Kidney (tissue), 14 donors: ENCODE data around the gene CDK1. TPM values are rescaled to one million over a fixed set of nuclear protein-coding genes. Genes with fewer than 3 reads are reported as not detected.

ENCODE experiments used
- DNase-seq, 5 donors: peaks; one replicate each; pipeline ENCODE4 v3.0.0-alpha.2; 2013 to 2020
- FAIRE-seq: peaks from 2 replicates; lab custom pipeline; 2012; peaks lifted over from hg19 to GRCh38; lab: Jason Lieb, UNC
- H3K27ac ChIP-seq, 2 donors: one replicate each; pipeline ENCODE4 v1.7.0; 2013; ENCODE audit warnings: low read depth in 2 of 2, low read length in 2 of 2, inconsistent platforms in 1 of 2
- H3K27me3 ChIP-seq: one replicate; pipeline ENCODE4 v1.7.1; 2013; ENCODE audit warnings: low read length, inconsistent platforms; ENCODE audit not compliant: control insufficient read depth, insufficient read depth
- H3K36me3 ChIP-seq, 3 donors: one replicate each; pipeline versions ENCODE4 v1.7.0 to v1.7.1; 2013; ENCODE audit warnings: low read length in 3 of 3, control low read depth in 1 of 3, inconsistent platforms in 1 of 3; ENCODE audit not compliant: insufficient read depth in 3 of 3, control insufficient read depth in 2 of 3
- H3K4me1 ChIP-seq, 3 donors: one replicate each; pipeline versions ENCODE4 v1.7.0 to v1.7.1; 2013; ENCODE audit warnings: low read length in 3 of 3, inconsistent platforms in 1 of 3, low read depth in 1 of 3; ENCODE audit not compliant: control insufficient read depth in 2 of 3, insufficient read depth in 2 of 3
- H3K4me3 ChIP-seq, 3 donors: one replicate each; pipeline versions ENCODE4 v1.7.0 to v1.8.1; 2013; ENCODE audit warnings: low read length in 3 of 3, control low read depth in 1 of 3, inconsistent platforms in 1 of 3
- H3K9ac ChIP-seq, 3 donors: one replicate each; pipeline versions ENCODE4 v1.7.0 to v1.7.1; 2013; ENCODE audit warnings: low read length in 3 of 3, control low read depth in 1 of 3, inconsistent platforms in 1 of 3
- H3K9me3 ChIP-seq, 3 donors: one replicate each; pipeline versions ENCODE4 v1.7.0 to v1.7.1; 2013; ENCODE audit warnings: low read length in 3 of 3, control low read depth in 1 of 3, inconsistent platforms in 1 of 3; ENCODE audit not compliant: control insufficient read depth in 2 of 3, insufficient read depth in 1 of 3
- CTCF ChIP-seq: IDR thresholded peaks from 3 replicates; pipeline ENCODE4 v1.5.1; 2012; ENCODE audit warnings: mild to moderate bottlenecking, moderate library complexity, borderline replicate concordance; ENCODE audit not compliant: insufficient read depth; ENCODE audit errors: extremely low read depth
- intact Hi-C: fragments of 100-400 bp; cut with DNase I; formaldehyde crosslinking; loops from one replicate; pipeline ENCODE4 v1.11.1; 2022
- polyA plus RNA-seq: library from polyadenylated mRNA; stranded (reverse); fragments of 350-450 nt; fragmentation: Illumina TruSeq; extraction: RNeasy Lipid Tissue Mini Kit (QIAGEN cat#74804); gene quantifications from one replicate; pipeline ENCODE4 v1.2.3, GENCODE V29; 2014; ENCODE audit warnings: low read depth, low replicate concordance; ENCODE audit not compliant: insufficient read depth
- total RNA-seq: library from RNA; stranded (reverse); fragmentation: NEBNext Ultra II Directional; extraction: Animal tissue kit (Norgen Biotek cat#: 25700); gene quantifications from one replicate; pipeline ENCODE4 v1.2.1, GENCODE V29; 2021
- donor health status: control.
- donor health status: control.
- donor health status: control.
- donor health status: control.
- donor health status: control.
- donor health status: DM: yes; HTN: yes; CAD: no.
- donor health status: Normal renal cell carcinoma (clear cell type).

The CDK1 gene
- total and polyA plus RNA-seq, 2 donors from 2014 or later: 3.1 to 3.3 TPM

GRCh38 chr10:60822809-60823208 lies 44.5 kb downstream of the CDK1 start:
- no peak overlapping the region for H3K4me3 ChIP-seq
- FAIRE-seq (no peak), DNase-seq (peak in 1 of 5 donors; percentile 41)
- no peaks in the 10 kb centered on the region for H3K27me3 ChIP-seq
- no peak for TF ChIP-seq CTCF
- H3K9ac ChIP-seq: no peak overlapping the region
- intact Hi-C loops: loop anchor here (10.0 kb wide), 2 partner anchors 142 to 462 kb away; no protein-coding TSS in a partner anchor
- no peaks in the 10 kb centered on the region for H3K9me3 ChIP-seq
- peaks cover 2 to 11% (median 8%) of the 10 kb centered on the region in 3 donors for H3K4me1 ChIP-seq
- H3K36me3 ChIP-seq: no peaks in the 10 kb centered on the region
- peak overlapping the region in 1 of 2 donors; percentile 1 for H3K27ac ChIP-seq

- Histone ChIP-seq H3K27ac (peak overlapping the region in 1 of 2 donors; percentile 1), H3K9ac (no peak overlapping the region), H3K9me3 (no peaks in the 10 kb centered on the region), H3K4me1 (peaks cover 2 to 11% (median 8%) of the 10 kb centered on the region in 3 donors), H3K36me3 (no peaks in the 10 kb centered on the region), H3K4me3 (no peak overlapping the region), H3K27me3 (no peaks in the 10 kb centered on the region)
- FAIRE-seq (no peak), DNase-seq (no peak)
- intact Hi-C loops: loop anchor here (10.0 kb wide), 2 partner anchors 141 to 461 kb away; no protein-coding TSS in a partner anchor
- TF ChIP-seq CTCF: no peak
Observed at GRCh38 chr10:60823324-60823723, 45.0 kb downstream of the CDK1 start.

GRCh38 chr10:60825520-60825919 lies 47.2 kb downstream of the CDK1 start:
- peaks cover under 1 to 3% (median 1%) of the 10 kb centered on the region in 3 donors for H3K4me1 ChIP-seq
- no peaks in the 10 kb centered on the region for H3K36me3 ChIP-seq
- intact Hi-C loops: loop anchor here (10.0 kb wide), 2 partner anchors 139 to 459 kb away; no protein-coding TSS in a partner anchor
- no peaks in the 10 kb centered on the region for H3K27me3 ChIP-seq
- no peak for FAIRE-seq
- H3K27ac ChIP-seq: no peak overlapping the region
- no peak overlapping the region for H3K9ac ChIP-seq
- no peak overlapping the region for H3K4me3 ChIP-seq
- TF ChIP-seq CTCF: no peak
- no peak for DNase-seq
- no peaks in the 10 kb centered on the region for H3K9me3 ChIP-seq
